Lower leg skin (tissue), 4 donors: ENCODE results near the gene MGMT. TPM values are rescaled to one million over a fixed set of nuclear protein-coding genes. Genes with fewer than 3 reads are reported as not detected.

ENCODE experiments used
- DNase-seq, 2 donors: peaks; one replicate each; pipeline ENCODE4 v3.0.0-alpha.2; 2019; ENCODE audit warnings: low spot score in 2 of 2
- H3K4me3 ChIP-seq: fragments of 200-600 bp; sonication (generic); 2 replicates; pipeline ENCODE4 v1.5.1; 2017; ENCODE audit warnings: mild to moderate bottlenecking, low read depth; ENCODE audit not compliant: poor library complexity, severe bottlenecking
- CTCF ChIP-seq, 3 donors: fragments of 450-650 bp; IDR thresholded peaks; one replicate each; pipeline ENCODE4 v1.5.1; 2016; ENCODE audit warnings: antibody characterized with exemption in 3 of 3, mild to moderate bottlenecking in 3 of 3, moderate library complexity in 2 of 3
- POLR2A ChIP-seq, 2 donors: fragments of 450-650 bp; IDR thresholded peaks; one replicate each; pipeline ENCODE4 v1.6.1; 2016 to 2017; ENCODE audit warnings: antibody characterized with exemption in 2 of 2, mild to moderate bottlenecking in 1 of 2, moderate library complexity in 1 of 2
- WGBS, 2 donors: methylation state at CpG; one replicate each; pipeline ENCODE4 v1.1.5; 2018; 5-methylcytosine and 5-hydroxymethylcytosine counted together
- intact Hi-C: fragments of 100-400 bp; cut with DNase I; formaldehyde crosslinking; loops from one replicate; pipeline ENCODE4 v1.15.0; 2023; ENCODE audit warnings: low total_unique reads
- total RNA-seq, 4 donors: library from RNA; depleted of rRNA; stranded (reverse); fragments of >200 nt; gene quantifications; one replicate each; pipeline ENCODE4 v1.1.0, GENCODE V29; 2016

The MGMT gene
- total RNA-seq, 4 donors from 2014 or later, result 13.1 to 38.7 (median 29.2) TPM

DNA sequence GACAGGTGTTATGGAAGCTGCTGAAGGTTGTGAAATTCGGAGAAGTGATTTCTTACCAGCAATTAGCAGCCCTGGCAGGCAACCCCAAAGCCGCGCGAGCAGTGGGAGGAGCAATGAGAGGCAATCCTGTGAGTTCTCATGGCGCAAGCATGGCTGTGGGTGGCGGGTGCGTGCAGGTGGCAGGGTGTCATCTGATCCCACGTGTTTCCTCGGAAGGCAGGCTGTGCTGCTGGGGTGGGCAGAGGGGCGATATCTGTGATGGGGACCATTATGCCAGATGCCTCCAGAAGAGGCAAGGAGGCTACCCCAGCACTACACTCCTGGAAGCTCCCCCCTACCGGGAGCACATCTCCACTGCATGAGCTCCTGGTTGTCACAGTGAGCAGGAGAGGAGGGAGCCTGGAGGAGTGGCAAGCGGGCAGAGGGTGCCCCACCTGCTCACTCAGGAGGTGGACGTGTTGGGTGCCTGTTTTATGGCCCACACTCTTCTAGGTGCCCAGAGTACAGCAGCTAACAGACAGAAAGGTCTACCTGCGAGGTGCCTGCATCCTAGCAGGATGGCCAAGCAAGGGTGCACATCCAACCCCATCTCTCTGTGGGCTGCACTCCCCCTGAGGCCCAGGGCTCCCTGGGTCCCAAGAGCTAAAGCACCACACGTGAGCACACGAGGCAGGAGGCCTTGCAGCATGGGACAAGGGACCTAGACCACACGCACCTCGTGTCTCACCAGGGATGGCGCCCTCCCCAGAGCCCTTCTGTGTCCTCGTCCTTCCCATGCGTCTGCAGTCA lies 292.4 kb downstream of the MGMT start:
- peak; percentile 6 to 58 for DNase-seq
- no peak overlapping the region for H3K4me3 ChIP-seq
- no peak for TF ChIP-seq POLR2A (IDR thresholded peaks at IDR 0.05)
- intact Hi-C loops, result no loop called here
- 91 to 92% methylated on average over 21 of the region's 21 CpGs for WGBS, 2 donors

DNA sequence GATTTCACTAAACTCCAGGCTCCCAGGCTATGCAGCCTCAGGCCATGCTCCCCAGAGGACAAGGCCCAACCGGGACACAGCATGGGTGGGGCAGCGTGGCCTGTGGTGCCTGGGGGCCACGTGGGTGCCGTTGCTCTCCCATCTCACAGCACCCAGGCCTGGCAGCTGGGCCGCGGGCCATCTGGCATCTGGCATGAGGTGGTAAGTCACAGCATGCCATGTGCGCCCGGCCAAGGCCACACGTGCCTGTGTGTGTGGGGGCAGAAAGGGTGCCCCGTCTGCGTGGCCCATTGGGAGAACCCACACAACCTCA lies 292.9 kb downstream of the MGMT start:
- no peak for TF ChIP-seq CTCF (IDR thresholded peaks at IDR 0.05)
- TF ChIP-seq POLR2A (IDR thresholded peaks at IDR 0.05), result no peak
- intact Hi-C loops, result no loop called here
- no peak overlapping the region for H3K4me3 ChIP-seq
- peak in 1 of 2 donors; percentile 60 for DNase-seq
- WGBS, 2 donors, result 64 to 89% methylated on average over 2 to 10 of the region's 11 CpGs

GRCh38 chr10:129760416-129760815 lies 293.4 kb downstream of the MGMT start:
- peak in 1 of 2 donors; percentile 3 for DNase-seq
- TF ChIP-seq CTCF (IDR thresholded peaks at IDR 0.05), result no peak
- no peak for TF ChIP-seq POLR2A (IDR thresholded peaks at IDR 0.05)
- intact Hi-C loops, result no loop called here
- 93 to 97% methylated on average over 7 of the region's 7 CpGs for WGBS, 2 donors
- no peak overlapping the region for H3K4me3 ChIP-seq

DNA sequence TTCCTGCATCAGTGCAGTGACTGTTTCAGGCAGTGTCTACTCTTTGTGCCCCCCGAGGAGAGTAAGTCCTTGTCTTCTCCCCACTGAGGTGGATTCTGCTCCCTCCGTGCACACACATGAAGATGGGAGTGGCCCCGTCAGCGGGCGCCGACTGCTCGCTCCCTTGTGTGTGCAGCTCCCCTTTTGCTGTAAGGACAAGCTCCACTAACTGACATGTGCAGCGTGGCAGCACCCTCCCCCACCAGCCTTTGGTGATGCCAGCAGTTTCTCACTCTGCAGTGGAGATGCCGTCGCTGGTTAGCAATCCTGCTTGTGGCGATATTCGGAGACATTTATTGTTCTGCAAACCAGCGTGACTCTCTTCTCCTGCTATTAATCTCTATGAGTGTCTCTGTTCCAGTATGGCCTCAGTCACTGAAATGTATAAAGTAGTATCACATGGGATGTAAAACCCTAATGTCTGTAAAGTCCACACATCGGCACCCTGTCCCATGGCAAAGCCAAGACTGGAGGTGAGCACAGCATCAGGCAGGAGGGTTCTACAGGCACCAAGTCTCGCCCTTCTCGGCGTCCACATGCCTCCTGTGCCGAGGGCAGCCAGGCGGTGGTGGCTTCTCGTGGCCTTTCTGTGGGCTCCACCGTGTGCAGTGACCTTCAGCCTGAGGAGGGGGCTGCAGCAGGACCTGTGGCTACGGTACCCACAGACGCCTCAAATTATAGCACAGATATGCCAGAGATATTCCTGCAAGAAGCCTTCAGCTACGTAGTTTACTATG lies 294.3 kb downstream of the MGMT start:
- DNase-seq, result peak in 1 of 2 donors; percentile 48
- H3K4me3 ChIP-seq, result no peak overlapping the region
- WGBS, 2 donors, result 96 to 98% methylated on average over 20 to 24 of the region's 24 CpGs
- intact Hi-C loops, result no loop called here
- TF ChIP-seq POLR2A (IDR thresholded peaks at IDR 0.05) (no peak), CTCF (IDR thresholded peaks at IDR 0.05) (no peak)

- intact Hi-C loops, result no loop called here
- TF ChIP-seq POLR2A (IDR thresholded peaks at IDR 0.05) (no peak), CTCF (IDR thresholded peaks at IDR 0.05) (no peak)
- WGBS, 2 donors, result 88 to 89% methylated on average over 25 of the region's 25 CpGs
- peak in 1 of 2 donors; percentile 49 for DNase-seq
- no peak overlapping the region for H3K4me3 ChIP-seq
These were observed 295.2 kb downstream of the MGMT start for GRCh38 chr10:129761981-129762956.
